ENCODE data around the gene ST8SIA2.

Gene ST8SIA2

DNA sequence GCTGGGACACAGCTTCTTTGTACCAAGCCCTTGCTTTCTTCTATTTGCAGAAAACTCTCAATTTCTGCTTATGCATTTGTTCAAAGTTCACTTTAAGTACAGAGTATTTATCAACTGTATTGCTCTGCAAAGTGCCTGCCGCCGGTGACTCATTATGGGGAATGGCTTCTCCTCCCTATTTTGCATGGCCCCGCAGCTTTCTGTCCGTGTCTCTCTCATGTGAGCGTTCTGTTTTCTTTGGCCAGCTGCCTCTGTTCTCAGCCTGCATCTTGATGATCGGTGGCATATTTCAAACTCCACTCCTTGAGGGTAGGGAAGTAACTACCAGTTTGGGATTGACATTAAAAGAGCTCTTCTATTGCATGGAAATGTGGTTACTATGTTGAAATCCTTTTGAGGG lies 28.6 kb upstream of the ST8SIA2 start (continued):
- TF ChIP-seq, protein P1, sequence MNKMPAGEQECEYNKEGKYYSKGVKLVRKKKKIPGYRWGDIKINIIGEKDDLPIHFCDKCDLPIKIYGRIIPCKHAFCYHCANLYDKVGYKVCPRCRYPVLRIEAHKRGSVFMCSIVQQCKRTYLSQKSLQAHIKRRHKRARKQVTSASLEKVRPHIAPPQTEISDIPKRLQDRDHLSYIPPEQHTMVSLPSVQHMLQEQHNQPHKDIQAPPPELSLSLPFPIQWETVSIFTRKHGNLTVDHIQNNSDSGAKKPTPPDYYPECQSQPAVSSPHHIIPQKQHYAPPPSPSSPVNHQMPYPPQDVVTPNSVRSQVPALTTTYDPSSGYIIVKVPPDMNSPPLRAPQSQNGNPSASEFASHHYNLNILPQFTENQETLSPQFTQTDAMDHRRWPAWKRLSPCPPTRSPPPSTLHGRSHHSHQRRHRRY (tag by site-specific recombination; IDR thresholded peaks at IDR 0.05): no peak
- TF ChIP-seq ZXDB (tag by site-specific recombination; IDR thresholded peaks at IDR 0.05) (no peak), ZNF837 (tag by site-specific recombination; IDR thresholded peaks at IDR 0.05) (no peak), ZNF76 (tag by site-specific recombination; IDR thresholded peaks at IDR 0.05; ENCODE audit: borderline replicate concordance, low read depth) (no peak), KLF8 (tag by site-specific recombination; IDR thresholded peaks at IDR 0.05) (no peak), ZNF843 (tag by site-specific recombination; IDR thresholded peaks at IDR 0.05) (no peak), ZNF530 (tag by site-specific recombination; IDR thresholded peaks at IDR 0.05; ENCODE audit: low read depth) (no peak), TRIM28 (IDR thresholded peaks at IDR 0.05; ENCODE audit: borderline replicate concordance, low read length) (peak; percentile 62; the same call in 1 of the 2 replicates), ZNF292 (tag by site-specific recombination; IDR thresholded peaks at IDR 0.05; ENCODE audit: borderline replicate concordance, low read depth) (no peak), SCRT1 (tag by site-specific recombination; IDR thresholded peaks at IDR 0.05; ENCODE audit: borderline replicate concordance) (no peak), ZFHX2 (tag by site-specific recombination; conservative IDR thresholded peaks at IDR 0.05) (no peak), ZNF311 (tag by site-specific recombination; IDR thresholded peaks at IDR 0.05; ENCODE audit: borderline replicate concordance) (no peak), HIC1 (tag by site-specific recombination; IDR thresholded peaks at IDR 0.05) (no peak), ZNF423 (tag by site-specific recombination; IDR thresholded peaks at IDR 0.05) (no peak), ZNF223 (tag by site-specific recombination; IDR thresholded peaks at IDR 0.05) (no peak), ZNF660 (tag by site-specific recombination; IDR thresholded peaks at IDR 0.05) (0 out of 2 replicates have a peak, but pooled peaks have one; percentile 50), ZNF561 (tag by site-specific recombination; IDR thresholded peaks at IDR 0.05; ENCODE audit: borderline replicate concordance) (0 out of 2 replicates have a peak, but pooled peaks have one; percentile 28), OVOL3 (tag by site-specific recombination; IDR thresholded peaks at IDR 0.05) (no peak), ZNF585B (tag by site-specific recombination; IDR thresholded peaks at IDR 0.05) (no peak), ZNF785 (tag by site-specific recombination; IDR thresholded peaks at IDR 0.05) (no peak), ZNF555 (tag by site-specific recombination; conservative IDR thresholded peaks at IDR 0.05) (no peak), PATZ1 (tag by site-specific recombination; IDR thresholded peaks at IDR 0.05) (0 out of 2 replicates have a peak, but pooled peaks have one; percentile 17), GLIS2 (tag by site-specific recombination; IDR thresholded peaks at IDR 0.05) (no peak), PBX3 (CRISPR knock-in tag; IDR thresholded peaks at IDR 0.05) (no peak)
- TF ChIP-seq, protein P2, sequence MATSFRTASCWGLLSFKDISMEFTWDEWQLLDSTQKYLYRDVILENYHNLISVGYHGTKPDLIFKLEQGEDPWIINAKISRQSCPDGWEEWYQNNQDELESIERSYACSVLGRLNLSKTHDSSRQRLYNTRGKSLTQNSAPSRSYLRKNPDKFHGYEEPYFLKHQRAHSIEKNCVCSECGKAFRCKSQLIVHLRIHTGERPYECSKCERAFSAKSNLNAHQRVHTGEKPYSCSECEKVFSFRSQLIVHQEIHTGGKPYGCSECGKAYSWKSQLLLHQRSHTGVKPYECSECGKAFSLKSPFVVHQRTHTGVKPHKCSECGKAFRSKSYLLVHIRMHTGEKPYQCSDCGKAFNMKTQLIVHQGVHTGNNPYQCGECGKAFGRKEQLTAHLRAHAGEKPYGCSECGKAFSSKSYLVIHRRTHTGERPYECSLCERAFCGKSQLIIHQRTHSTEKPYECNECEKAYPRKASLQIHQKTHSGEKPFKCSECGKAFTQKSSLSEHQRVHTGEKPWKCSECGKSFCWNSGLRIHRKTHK (tag by site-specific recombination; IDR thresholded peaks at IDR 0.05): no peak
- TF ChIP-seq, protein P3, sequence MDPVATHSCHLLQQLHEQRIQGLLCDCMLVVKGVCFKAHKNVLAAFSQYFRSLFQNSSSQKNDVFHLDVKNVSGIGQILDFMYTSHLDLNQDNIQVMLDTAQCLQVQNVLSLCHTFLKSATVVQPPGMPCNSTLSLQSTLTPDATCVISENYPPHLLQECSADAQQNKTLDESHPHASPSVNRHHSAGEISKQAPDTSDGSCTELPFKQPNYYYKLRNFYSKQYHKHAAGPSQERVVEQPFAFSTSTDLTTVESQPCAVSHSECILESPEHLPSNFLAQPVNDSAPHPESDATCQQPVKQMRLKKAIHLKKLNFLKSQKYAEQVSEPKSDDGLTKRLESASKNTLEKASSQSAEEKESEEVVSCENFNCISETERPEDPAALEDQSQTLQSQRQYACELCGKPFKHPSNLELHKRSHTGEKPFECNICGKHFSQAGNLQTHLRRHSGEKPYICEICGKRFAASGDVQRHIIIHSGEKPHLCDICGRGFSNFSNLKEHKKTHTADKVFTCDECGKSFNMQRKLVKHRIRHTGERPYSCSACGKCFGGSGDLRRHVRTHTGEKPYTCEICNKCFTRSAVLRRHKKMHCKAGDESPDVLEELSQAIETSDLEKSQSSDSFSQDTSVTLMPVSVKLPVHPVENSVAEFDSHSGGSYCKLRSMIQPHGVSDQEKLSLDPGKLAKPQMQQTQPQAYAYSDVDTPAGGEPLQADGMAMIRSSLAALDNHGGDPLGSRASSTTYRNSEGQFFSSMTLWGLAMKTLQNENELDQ (tag by site-specific recombination; IDR thresholded peaks at IDR 0.05; ENCODE audit: low read depth): no peak
- TF ChIP-seq, protein P4, sequence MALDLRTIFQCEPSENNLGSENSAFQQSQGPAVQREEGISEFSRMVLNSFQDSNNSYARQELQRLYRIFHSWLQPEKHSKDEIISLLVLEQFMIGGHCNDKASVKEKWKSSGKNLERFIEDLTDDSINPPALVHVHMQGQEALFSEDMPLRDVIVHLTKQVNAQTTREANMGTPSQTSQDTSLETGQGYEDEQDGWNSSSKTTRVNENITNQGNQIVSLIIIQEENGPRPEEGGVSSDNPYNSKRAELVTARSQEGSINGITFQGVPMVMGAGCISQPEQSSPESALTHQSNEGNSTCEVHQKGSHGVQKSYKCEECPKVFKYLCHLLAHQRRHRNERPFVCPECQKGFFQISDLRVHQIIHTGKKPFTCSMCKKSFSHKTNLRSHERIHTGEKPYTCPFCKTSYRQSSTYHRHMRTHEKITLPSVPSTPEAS (tag by site-specific recombination; IDR thresholded peaks at IDR 0.05): no peak
- TF ChIP-seq, protein P5, sequence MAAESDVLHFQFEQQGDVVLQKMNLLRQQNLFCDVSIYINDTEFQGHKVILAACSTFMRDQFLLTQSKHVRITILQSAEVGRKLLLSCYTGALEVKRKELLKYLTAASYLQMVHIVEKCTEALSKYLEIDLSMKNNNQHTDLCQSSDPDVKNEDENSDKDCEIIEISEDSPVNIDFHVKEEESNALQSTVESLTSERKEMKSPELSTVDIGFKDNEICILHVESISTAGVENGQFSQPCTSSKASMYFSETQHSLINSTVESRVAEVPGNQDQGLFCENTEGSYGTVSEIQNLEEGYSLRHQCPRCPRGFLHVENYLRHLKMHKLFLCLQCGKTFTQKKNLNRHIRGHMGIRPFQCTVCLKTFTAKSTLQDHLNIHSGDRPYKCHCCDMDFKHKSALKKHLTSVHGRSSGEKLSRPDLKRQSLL (tag by site-specific recombination; IDR thresholded peaks at IDR 0.05): no peak
